Glutamatergic neuron (in vitro differentiated cells): ENCODE measurements around the gene LRRC41. TPM values are rescaled to one million over a fixed set of nuclear protein-coding genes. Genes with fewer than 3 reads are reported as not detected.

Experiments used
- DNase-seq: peaks from one replicate; pipeline ENCODE4 v3.0.0; 2022
- H3K27ac Mint-ChIP-seq: one replicate; pipeline ENCODE4 v1.8.0; 2020; ENCODE audit warnings: mild to moderate bottlenecking, mixed read lengths, inconsistent platforms; ENCODE audit not compliant: unreplicated experiment
- H3K27me3 Mint-ChIP-seq: one replicate; pipeline ENCODE4 v1.8.0; 2020; ENCODE audit warnings: mild to moderate bottlenecking, moderate library complexity, mixed read lengths, inconsistent platforms; ENCODE audit not compliant: unreplicated experiment
- H3K36me3 Mint-ChIP-seq: one replicate; pipeline ENCODE4 v1.8.0; 2020; ENCODE audit warnings: mild to moderate bottlenecking, mixed read lengths, inconsistent platforms; ENCODE audit not compliant: unreplicated experiment
- H3K4me1 Mint-ChIP-seq: one replicate; pipeline ENCODE4 v1.8.0; 2020; ENCODE audit warnings: mild to moderate bottlenecking, low read depth, mixed read lengths, inconsistent platforms; ENCODE audit not compliant: unreplicated experiment
- H3K4me3 Mint-ChIP-seq: one replicate; pipeline ENCODE4 v1.8.0; 2020; ENCODE audit warnings: mild to moderate bottlenecking, mixed read lengths, inconsistent platforms; ENCODE audit not compliant: unreplicated experiment
- H3K9me3 Mint-ChIP-seq: one replicate; pipeline ENCODE4 v1.8.0; 2020; ENCODE audit warnings: mild to moderate bottlenecking, moderate library complexity, mixed read lengths, inconsistent platforms; ENCODE audit not compliant: unreplicated experiment
- total RNA-seq: library from RNA; stranded (reverse); fragmentation: NEBNext Ultra II Directional; extraction: Animal tissue kit (Norgen Biotek cat#: 25700); gene quantifications from one replicate; pipeline ENCODE4 v1.2.1, GENCODE V29; 2021; ENCODE audit not compliant: unreplicated experiment
- TF ChIP-seq, protein P1 (sequence below): fragments of 200-600 bp; sonication (generic); IDR thresholded peaks from one replicate; pipeline ENCODE4 v1.5.0; 2021; ENCODE audit not compliant: partially characterized antibody, unreplicated experiment

LRRC41 gene
- total RNA-seq, 1 donor from 2014 or later: 77.9 TPM

GRCh38 chr1:46295306-46295705 lies 8.1 kb downstream of the LRRC41 start:
- no peaks in the 10 kb centered on the region for H3K36me3 Mint-ChIP-seq
- H3K4me3 Mint-ChIP-seq: no peak overlapping the region
- no peak for DNase-seq
- H3K27me3 Mint-ChIP-seq: no peaks in the 10 kb centered on the region
- peaks cover 1% of the 10 kb centered on the region for H3K9me3 Mint-ChIP-seq
- peaks cover 4% of the 10 kb centered on the region for H3K4me1 Mint-ChIP-seq
- TF ChIP-seq, protein P1, sequence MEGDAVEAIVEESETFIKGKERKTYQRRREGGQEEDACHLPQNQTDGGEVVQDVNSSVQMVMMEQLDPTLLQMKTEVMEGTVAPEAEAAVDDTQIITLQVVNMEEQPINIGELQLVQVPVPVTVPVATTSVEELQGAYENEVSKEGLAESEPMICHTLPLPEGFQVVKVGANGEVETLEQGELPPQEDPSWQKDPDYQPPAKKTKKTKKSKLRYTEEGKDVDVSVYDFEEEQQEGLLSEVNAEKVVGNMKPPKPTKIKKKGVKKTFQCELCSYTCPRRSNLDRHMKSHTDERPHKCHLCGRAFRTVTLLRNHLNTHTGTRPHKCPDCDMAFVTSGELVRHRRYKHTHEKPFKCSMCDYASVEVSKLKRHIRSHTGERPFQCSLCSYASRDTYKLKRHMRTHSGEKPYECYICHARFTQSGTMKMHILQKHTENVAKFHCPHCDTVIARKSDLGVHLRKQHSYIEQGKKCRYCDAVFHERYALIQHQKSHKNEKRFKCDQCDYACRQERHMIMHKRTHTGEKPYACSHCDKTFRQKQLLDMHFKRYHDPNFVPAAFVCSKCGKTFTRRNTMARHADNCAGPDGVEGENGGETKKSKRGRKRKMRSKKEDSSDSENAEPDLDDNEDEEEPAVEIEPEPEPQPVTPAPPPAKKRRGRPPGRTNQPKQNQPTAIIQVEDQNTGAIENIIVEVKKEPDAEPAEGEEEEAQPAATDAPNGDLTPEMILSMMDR: no peak
- no peak overlapping the region for H3K27ac Mint-ChIP-seq

DNA sequence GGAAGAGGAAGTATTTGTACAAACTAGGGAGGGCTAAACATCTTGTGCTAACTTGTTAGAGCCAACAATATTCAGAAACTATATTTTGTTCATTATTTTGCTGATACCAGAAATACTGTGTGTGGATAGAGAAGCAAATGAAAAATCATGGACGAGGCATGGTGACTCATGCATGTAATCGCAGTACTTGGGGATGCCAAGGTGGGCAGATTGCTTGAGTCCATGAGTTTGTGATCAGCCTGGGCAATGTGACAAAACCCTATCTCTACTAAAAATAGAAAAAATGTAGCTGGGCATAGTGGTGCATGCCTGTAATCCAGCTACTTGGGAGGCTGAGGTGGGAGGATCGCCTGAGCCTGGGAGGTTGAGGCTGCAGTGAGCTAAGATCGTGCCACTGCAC lies 13.4 kb downstream of the LRRC41 start:
- no peaks in the 10 kb centered on the region for H3K36me3 Mint-ChIP-seq
- no peak overlapping the region for H3K27ac Mint-ChIP-seq
- peaks cover 3% of the 10 kb centered on the region for H3K27me3 Mint-ChIP-seq
- TF ChIP-seq, protein P1: no peak
- no peak for DNase-seq
- H3K4me1 Mint-ChIP-seq: peaks cover 14% of the 10 kb centered on the region
- peaks cover 6% of the 10 kb centered on the region for H3K9me3 Mint-ChIP-seq
- no peak overlapping the region for H3K4me3 Mint-ChIP-seq

DNA sequence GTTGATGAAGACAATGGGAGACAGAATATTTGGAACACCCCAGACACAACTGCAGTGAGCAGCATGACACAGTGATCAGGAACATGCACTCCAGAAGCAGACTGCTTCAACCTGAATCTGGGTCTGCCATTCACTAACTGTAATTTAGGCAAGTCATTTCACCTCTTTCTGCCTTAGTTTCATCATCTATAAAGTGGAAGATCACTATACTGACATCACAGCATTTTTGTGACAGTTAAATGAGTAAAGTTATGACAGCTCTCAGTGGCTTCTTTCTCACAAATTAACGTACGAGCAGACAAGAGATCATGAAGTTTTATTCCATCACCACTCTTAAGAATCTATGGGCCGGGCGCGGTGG lies 14.3 kb downstream of the LRRC41 start:
- DNase-seq: no peak
- Mint-ChIP-seq H3K36me3 (no peaks in the 10 kb centered on the region), H3K27me3 (peaks cover 3% of the 10 kb centered on the region), H3K4me1 (peaks cover 15% of the 10 kb centered on the region), H3K27ac (peak overlapping the region; percentile 3), H3K4me3 (no peak overlapping the region), H3K9me3 (peaks cover 7% of the 10 kb centered on the region)
- TF ChIP-seq, protein P1: no peak

- TF ChIP-seq, protein P1: no peak
- Mint-ChIP-seq H3K36me3 (no peaks in the 10 kb centered on the region), H3K4me3 (no peak overlapping the region), H3K27me3 (peaks cover 3% of the 10 kb centered on the region), H3K4me1 (peaks cover 15% of the 10 kb centered on the region), H3K27ac (peak overlapping the region; percentile 3), H3K9me3 (peaks cover 7% of the 10 kb centered on the region)
- DNase-seq: no peak
Observed at GRCh38 chr1:46288485-46289133, 14.8 kb downstream of the LRRC41 start.

DNA sequence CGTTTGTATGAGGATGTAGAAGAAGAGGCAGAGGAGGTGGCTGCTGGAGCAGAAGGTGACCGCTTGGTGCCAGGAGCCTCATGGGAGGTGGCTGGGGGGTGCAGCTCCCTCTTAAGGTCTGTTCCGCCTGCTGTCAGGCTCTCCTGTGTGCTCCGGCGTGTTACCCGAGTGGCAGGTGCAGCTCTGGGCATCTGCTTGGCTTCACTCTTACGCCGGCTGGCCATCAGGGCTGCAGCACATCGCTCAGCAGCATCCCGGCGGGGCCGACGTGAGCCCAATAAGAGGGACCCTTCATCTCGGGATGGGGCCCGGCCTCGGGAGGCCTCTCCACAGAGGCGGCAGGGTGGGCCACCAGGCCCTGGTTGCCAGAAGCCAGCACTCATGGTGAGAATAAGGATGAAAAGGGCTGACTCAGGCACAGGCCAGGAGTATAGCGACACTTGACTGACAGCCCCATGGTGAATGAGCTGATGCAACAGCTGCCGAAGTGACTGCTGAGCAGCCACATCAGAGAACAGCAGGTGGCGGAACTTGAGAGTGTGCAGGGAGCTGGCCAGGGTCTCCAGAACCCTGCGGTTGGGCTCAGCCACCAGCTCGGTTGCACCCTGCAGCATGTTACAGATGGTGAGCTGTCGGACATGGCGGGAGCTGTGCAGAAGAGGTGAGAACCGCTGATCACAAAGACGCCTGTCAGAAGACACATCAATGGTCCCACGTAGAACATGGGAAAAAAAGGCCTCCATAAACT lies 17.5 kb downstream of the LRRC41 start:
- peak; percentile 66 for DNase-seq
- no peaks in the 10 kb centered on the region for H3K36me3 Mint-ChIP-seq
- H3K4me3 Mint-ChIP-seq: peak overlapping the region; percentile 55
- TF ChIP-seq, protein P1: no peak
- H3K4me1 Mint-ChIP-seq: peaks cover 15% of the 10 kb centered on the region
- H3K27me3 Mint-ChIP-seq: peaks cover 3% of the 10 kb centered on the region
- H3K27ac Mint-ChIP-seq: peak overlapping the region; percentile 97
- H3K9me3 Mint-ChIP-seq: peaks cover 8% of the 10 kb centered on the region
